ENCODE measurements around the gene TUBB3.

- TF ChIP-seq POLR2AphosphoS5 (IDR thresholded peaks at IDR 0.05; ENCODE audit: low read depth, low read length) (no peak), TAF1 (IDR thresholded peaks at IDR 0.05; ENCODE audit: borderline replicate concordance, low read depth, low read length) (no peak)
Measured at GRCh38 chr16:89985219-89985618, 62.1 kb downstream of the TUBB3 start.

Data from GM12892 (cell line).